Keratinocyte (primary cell): Measurements from ENCODE around the gene ZEB2. TPM values are rescaled to one million over a fixed set of nuclear protein-coding genes. Genes with fewer than 3 reads are reported as not detected.

Experiments used
- DNase-seq: peaks from one replicate; pipeline ENCODE4 v3.0.0-alpha.2; 2011; ENCODE audit warnings: low read depth, missing footprints, low spot score
- FAIRE-seq: peaks from 2 replicates; lab custom pipeline; 2011; peaks lifted over from hg19 to GRCh38; lab: Jason Lieb, UNC
- H2AFZ ChIP-seq: 2 replicates; pipeline ENCODE4 v1.6.0; 2012; ENCODE audit warnings: low read length, control low read depth, inconsistent platforms; ENCODE audit not compliant: control insufficient read depth
- H3K27ac ChIP-seq: 2 replicates; pipeline ENCODE4 v1.5.1; 2011; ENCODE audit warnings: low read length; ENCODE audit not compliant: control insufficient read depth, insufficient read depth
- H3K27me3 ChIP-seq: 3 replicates; pipeline ENCODE4 v1.6.0; 2011; ENCODE audit warnings: low read length; ENCODE audit not compliant: control insufficient read depth, insufficient read depth; ENCODE audit errors: extremely low read depth
- H3K36me3 ChIP-seq, 2 experiments: 2 replicates in 1 of 2; 3 replicates in 1 of 2; pipeline ENCODE4 v1.5.1; 2011; ENCODE audit warnings: low read length in 2 of 2, mild to moderate bottlenecking in 1 of 2; ENCODE audit not compliant: control insufficient read depth in 2 of 2, insufficient read depth in 2 of 2; ENCODE audit errors: extremely low read depth in 1 of 2
- H3K4me1 ChIP-seq: 3 replicates; pipeline ENCODE4 v1.5.1; 2011; ENCODE audit warnings: low read length; ENCODE audit not compliant: control insufficient read depth, insufficient read depth; ENCODE audit errors: extremely low read depth
- H3K4me2 ChIP-seq: 3 replicates; pipeline ENCODE4 v1.6.0; 2011; ENCODE audit warnings: low read depth, low read length; ENCODE audit not compliant: control insufficient read depth, insufficient read depth; ENCODE audit errors: extremely low read depth
- H3K4me3 ChIP-seq, 3 experiments: fragments of 200-600 bp in 1 of 3; sonication (generic) in 1 of 3; 2 replicates in 2 of 3; 3 replicates in 1 of 3; pipeline ENCODE4 v1.5.1; 2011 to 2016; ENCODE audit warnings: low read length in 3 of 3, mild to moderate bottlenecking in 3 of 3, control low read depth in 2 of 3, inconsistent platforms in 1 of 3, low read depth in 1 of 3, mixed read lengths in 1 of 3, mixed run types in 1 of 3, moderate library complexity in 1 of 3; ENCODE audit not compliant: control insufficient read depth in 2 of 3, insufficient read depth in 2 of 3; ENCODE audit errors: extremely low read depth in 1 of 3
- H3K79me2 ChIP-seq: 2 replicates; pipeline ENCODE4 v1.6.0; 2012; ENCODE audit warnings: low read length; ENCODE audit not compliant: control insufficient read depth, insufficient read depth
- H3K9ac ChIP-seq: 3 replicates; pipeline ENCODE4 v1.6.0; 2011; ENCODE audit warnings: low read length; ENCODE audit not compliant: control insufficient read depth, insufficient read depth; ENCODE audit errors: extremely low read depth
- H3K9me1 ChIP-seq: 3 replicates; pipeline ENCODE4 v1.6.0; 2011; ENCODE audit warnings: low read length; ENCODE audit not compliant: control insufficient read depth, insufficient read depth; ENCODE audit errors: extremely low read depth
- H3K9me3 ChIP-seq: 2 replicates; pipeline ENCODE4 v1.5.1; 2012; ENCODE audit warnings: low read depth, low read length; ENCODE audit not compliant: control insufficient read depth
- H4K20me1 ChIP-seq: 3 replicates; pipeline ENCODE4 v1.6.0; 2011; ENCODE audit warnings: low read length; ENCODE audit not compliant: control insufficient read depth, insufficient read depth; ENCODE audit errors: extremely low read depth
- CTCF ChIP-seq, 3 experiments: IDR thresholded peaks in 1 of 3; conservative IDR thresholded peaks in 1 of 3; optimal IDR thresholded peaks in 1 of 3; 2 replicates in 2 of 3; 3 replicates in 1 of 3; pipeline versions ENCODE3 to v1.5.1; 2011; ENCODE audit warnings: low read length in 3 of 3, mild to moderate bottlenecking in 3 of 3, moderate library complexity in 2 of 3, control low read depth in 1 of 3, inconsistent platforms in 1 of 3; ENCODE audit not compliant: insufficient read depth in 2 of 3; ENCODE audit errors: extremely low read depth in 1 of 3
- EZH2 ChIP-seq: IDR thresholded peaks from one replicate; pipeline ENCODE4 v1.6.1; 2012; ENCODE audit warnings: inconsistent platforms, mild to moderate bottlenecking, low read length, moderate library complexity
- dilution Hi-C: fragments of 300-500 bp; cut with MboI; formaldehyde crosslinking; loops from one replicate; pipeline ENCODE4 v1.7.0; 2020; ENCODE audit warnings: low sequenced_read_pairs; ENCODE audit not compliant: extremely low pct_ligation_motif_present
- polyA plus RNA-seq, 5 experiments: library from polyadenylated mRNA; depleted of rRNA in 3 of 5; stranded (reverse) in 3 of 5; stranded (forward) in 1 of 5; unstranded in 1 of 5; fragments of >200 nt; gene quantifications; 1 replicate in 1 of 5; 2 replicates in 3 of 5; 3 replicates in 1 of 5; pipeline versions ENCODE4 v1.2.1 to v1.2.3, GENCODE V29; 2011 to 2012; ENCODE audit warnings: missing spikeins in 2 of 5, low read depth in 1 of 5, low replicate concordance in 1 of 5

Gene ZEB2
- polyA plus RNA-seq, 1 donor (not counting 4 experiments of a cell fraction or from before 2014, with no cell fraction given) = 0.12 TPM

- Histone ChIP-seq H3K27ac (no peak overlapping the region), H4K20me1 (no peaks in the 10 kb centered on the region), H3K9ac (no peak overlapping the region), H3K4me1 (peaks cover 2% of the 10 kb centered on the region), H3K9me1 (no peaks in the 10 kb centered on the region), H2AFZ (no peak overlapping the region), H3K9me3 (no peaks in the 10 kb centered on the region), H3K79me2 (no peaks in the 10 kb centered on the region), H3K4me2 (no peak overlapping the region), H3K36me3 (no peaks in the 10 kb centered on the region), H3K27me3 (no peaks in the 10 kb centered on the region), H3K4me3 (no peak overlapping the region)
- dilution Hi-C loops = no loop called here
- FAIRE-seq = no peak
- TF ChIP-seq CTCF (optimal IDR thresholded peaks at IDR 0.05 in 1 of 3, IDR thresholded peaks at IDR 0.05 in 1 of 3, conservative IDR thresholded peaks at IDR 0.05 in 1 of 3; ENCODE audit: extremely low read depth in 1 of 3, insufficient read depth in 2 of 3, low read length in 3 of 3) (no peak), EZH2 (no peak)
- no peak for DNase-seq
Measured at GRCh38 chr2:144369416-144369815, 150.5 kb downstream of the ZEB2 start.

GRCh38 chr2:144366825-144367429 is 153.0 kb downstream of the ZEB2 start:
- TF ChIP-seq CTCF (optimal IDR thresholded peaks at IDR 0.05 in 1 of 3, IDR thresholded peaks at IDR 0.05 in 1 of 3, conservative IDR thresholded peaks at IDR 0.05 in 1 of 3; ENCODE audit: extremely low read depth in 1 of 3, insufficient read depth in 2 of 3, low read length in 3 of 3) (no peak), EZH2 (no peak)
- H3K27ac ChIP-seq = no peak overlapping the region
- H3K27me3 ChIP-seq = no peaks in the 10 kb centered on the region
- H3K4me1 ChIP-seq = peaks cover 2% of the 10 kb centered on the region
- DNase-seq = no peak
- no peak overlapping the region for H3K4me2 ChIP-seq
- H2AFZ ChIP-seq = no peak overlapping the region
- FAIRE-seq = no peak
- H4K20me1 ChIP-seq = no peaks in the 10 kb centered on the region
- no peaks in the 10 kb centered on the region for H3K36me3 ChIP-seq
- H3K9ac ChIP-seq = no peak overlapping the region
- dilution Hi-C loops = no loop called here
- no peaks in the 10 kb centered on the region for H3K9me3 ChIP-seq
- no peaks in the 10 kb centered on the region for H3K79me2 ChIP-seq
- no peaks in the 10 kb centered on the region for H3K9me1 ChIP-seq
- no peak overlapping the region for H3K4me3 ChIP-seq
